Measurements from ENCODE around the gene SAP130. TPM values are rescaled to one million over a fixed set of nuclear protein-coding genes. Genes with fewer than 3 reads are reported as not detected.

SAP130 gene
- total RNA-seq, 1 donor from 2014 or later, result 27.1 TPM

GRCh38 chr2:127945281-127945680 is 82.6 kb downstream of the SAP130 start:
- Mint-ChIP-seq H3K4me1 (no peaks in the 10 kb centered on the region), H3K4me3 (no peak overlapping the region), H3K9me3 (no peaks in the 10 kb centered on the region), H3K27ac (no peak overlapping the region), H3K27me3 (no peaks in the 10 kb centered on the region), H3K36me3 (ENCODE audit: low read depth) (peaks cover 92% of the 10 kb centered on the region)
- ATAC-seq (ENCODE audit: low read depth) (no peak), DNase-seq (no peak)
- ChIA-PET CTCF (no interaction called here), POLR2A (no interaction called here)
- TF ChIP-seq, protein P1, sequence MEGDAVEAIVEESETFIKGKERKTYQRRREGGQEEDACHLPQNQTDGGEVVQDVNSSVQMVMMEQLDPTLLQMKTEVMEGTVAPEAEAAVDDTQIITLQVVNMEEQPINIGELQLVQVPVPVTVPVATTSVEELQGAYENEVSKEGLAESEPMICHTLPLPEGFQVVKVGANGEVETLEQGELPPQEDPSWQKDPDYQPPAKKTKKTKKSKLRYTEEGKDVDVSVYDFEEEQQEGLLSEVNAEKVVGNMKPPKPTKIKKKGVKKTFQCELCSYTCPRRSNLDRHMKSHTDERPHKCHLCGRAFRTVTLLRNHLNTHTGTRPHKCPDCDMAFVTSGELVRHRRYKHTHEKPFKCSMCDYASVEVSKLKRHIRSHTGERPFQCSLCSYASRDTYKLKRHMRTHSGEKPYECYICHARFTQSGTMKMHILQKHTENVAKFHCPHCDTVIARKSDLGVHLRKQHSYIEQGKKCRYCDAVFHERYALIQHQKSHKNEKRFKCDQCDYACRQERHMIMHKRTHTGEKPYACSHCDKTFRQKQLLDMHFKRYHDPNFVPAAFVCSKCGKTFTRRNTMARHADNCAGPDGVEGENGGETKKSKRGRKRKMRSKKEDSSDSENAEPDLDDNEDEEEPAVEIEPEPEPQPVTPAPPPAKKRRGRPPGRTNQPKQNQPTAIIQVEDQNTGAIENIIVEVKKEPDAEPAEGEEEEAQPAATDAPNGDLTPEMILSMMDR (IDR thresholded peaks at IDR 0.05), result no peak
- intact Hi-C loops (cut with micrococcal nuclease), result no loop called here

GRCh38 chr2:127943186-127943585 is 84.7 kb downstream of the SAP130 start:
- Mint-ChIP-seq H3K4me1 (no peaks in the 10 kb centered on the region), H3K9me3 (no peaks in the 10 kb centered on the region), H3K4me3 (no peak overlapping the region), H3K27ac (no peak overlapping the region), H3K27me3 (no peaks in the 10 kb centered on the region), H3K36me3 (ENCODE audit: low read depth) (peaks cover 74% of the 10 kb centered on the region)
- TF ChIP-seq, protein P1 (IDR thresholded peaks at IDR 0.05), result no peak
- no peak for ATAC-seq (ENCODE audit: low read depth)
- ChIA-PET POLR2A (no interaction called here), CTCF (no interaction called here)
- intact Hi-C loops (cut with micrococcal nuclease), result no loop called here
- no peak for DNase-seq

DNA sequence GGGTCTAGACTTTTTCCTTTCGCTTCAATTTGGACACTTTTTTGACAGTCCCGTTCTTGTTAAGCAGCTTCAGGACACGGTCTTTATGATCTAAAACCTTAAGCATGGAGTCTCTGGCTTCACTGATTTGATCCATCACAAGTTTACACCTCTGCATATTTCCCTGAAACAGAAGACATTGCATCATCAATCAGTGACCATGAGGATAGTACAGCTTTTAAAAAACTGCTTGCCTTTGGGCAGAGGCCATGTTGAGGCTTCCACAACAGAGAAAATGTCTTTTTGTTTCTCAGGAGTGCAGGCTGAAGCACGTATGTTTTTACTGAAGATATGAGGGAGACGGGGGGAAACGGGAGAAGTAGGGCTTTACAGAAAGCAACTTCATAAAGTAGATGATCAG is 85.9 kb downstream of the SAP130 start:
- no peaks in the 10 kb centered on the region for H3K27me3 Mint-ChIP-seq
- no peaks in the 10 kb centered on the region for H3K4me1 Mint-ChIP-seq
- ChIA-PET POLR2A (interaction anchor here (0.6 kb wide), 1 partner anchor 19 kb away, joined by 9 read pairs; no protein-coding TSS in a partner anchor), CTCF (no interaction called here)
- no peak overlapping the region for H3K27ac Mint-ChIP-seq
- peaks cover 62% of the 10 kb centered on the region for H3K36me3 Mint-ChIP-seq (ENCODE audit: low read depth)
- H3K4me3 Mint-ChIP-seq, result no peak overlapping the region
- ATAC-seq (ENCODE audit: low read depth) (no peak), DNase-seq (no peak)
- intact Hi-C loops (cut with micrococcal nuclease), result no loop called here
- H3K9me3 Mint-ChIP-seq, result no peaks in the 10 kb centered on the region
- TF ChIP-seq, protein P1 (IDR thresholded peaks at IDR 0.05), result no peak

DNA sequence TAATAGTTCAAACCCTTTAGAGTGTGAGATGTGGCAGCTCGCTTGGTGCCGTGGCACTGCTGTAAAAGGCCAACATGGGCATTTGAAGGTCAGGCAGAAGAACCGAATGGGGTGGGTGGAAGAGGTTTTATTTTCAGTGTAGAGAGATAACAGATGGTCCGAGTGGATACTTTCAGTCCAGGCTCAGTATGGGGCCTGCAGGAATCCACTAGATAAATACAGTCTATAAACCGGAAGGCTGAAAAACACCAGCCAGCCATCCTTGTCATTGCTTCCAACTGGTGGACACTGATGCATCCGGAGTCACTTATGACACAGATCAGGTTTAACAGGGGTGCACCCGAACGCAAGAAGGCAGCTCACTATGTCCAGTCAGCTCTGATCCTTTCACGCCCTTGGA is 86.4 kb downstream of the SAP130 start:
- POLR2A ChIA-PET, result no interaction called here
- peaks cover 56% of the 10 kb centered on the region for H3K36me3 Mint-ChIP-seq (ENCODE audit: low read depth)
- H3K27ac Mint-ChIP-seq, result no peak overlapping the region
- CTCF ChIA-PET, result no interaction called here
- H3K4me1 Mint-ChIP-seq, result no peaks in the 10 kb centered on the region
- no peaks in the 10 kb centered on the region for H3K9me3 Mint-ChIP-seq
- TF ChIP-seq, protein P1 (IDR thresholded peaks at IDR 0.05), result no peak
- H3K4me3 Mint-ChIP-seq, result no peak overlapping the region
- ATAC-seq (ENCODE audit: low read depth) (no peak), DNase-seq (no peak)
- intact Hi-C loops (cut with micrococcal nuclease), result no loop called here
- H3K27me3 Mint-ChIP-seq, result no peaks in the 10 kb centered on the region

DNA sequence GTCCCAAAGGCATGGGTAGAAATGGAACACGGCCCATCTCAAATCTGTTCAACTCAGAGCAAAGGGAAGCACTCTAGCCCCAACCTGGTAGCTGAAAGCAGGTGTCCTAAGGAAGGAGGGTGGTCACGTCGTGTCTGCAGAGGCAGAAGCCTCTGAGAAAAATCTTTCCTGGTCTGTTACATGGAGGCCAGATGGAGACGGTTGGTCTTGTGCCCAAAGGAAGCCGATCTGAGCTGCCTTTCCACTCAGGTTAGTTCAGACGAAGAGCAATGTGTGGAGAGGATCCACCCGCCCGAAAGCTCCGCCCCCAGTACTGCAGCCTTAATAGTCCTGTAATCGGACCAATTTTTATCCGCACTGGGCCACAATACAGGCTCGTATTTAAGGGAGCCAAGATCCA is 87.2 kb downstream of the SAP130 start:
- no peak for ATAC-seq (ENCODE audit: low read depth)
- TF ChIP-seq, protein P1 (IDR thresholded peaks at IDR 0.05), result no peak
- no peak overlapping the region for H3K27ac Mint-ChIP-seq
- no peak for DNase-seq
- H3K27me3 Mint-ChIP-seq, result no peaks in the 10 kb centered on the region
- H3K4me3 Mint-ChIP-seq, result no peak overlapping the region
- peaks cover 48% of the 10 kb centered on the region for H3K36me3 Mint-ChIP-seq (ENCODE audit: low read depth)
- no peaks in the 10 kb centered on the region for H3K4me1 Mint-ChIP-seq
- POLR2A ChIA-PET, result no interaction called here
- intact Hi-C loops (cut with micrococcal nuclease), result no loop called here
- CTCF ChIA-PET, result no interaction called here
- no peaks in the 10 kb centered on the region for H3K9me3 Mint-ChIP-seq
